ENCODE results near the gene IFNAR1.

DNA sequence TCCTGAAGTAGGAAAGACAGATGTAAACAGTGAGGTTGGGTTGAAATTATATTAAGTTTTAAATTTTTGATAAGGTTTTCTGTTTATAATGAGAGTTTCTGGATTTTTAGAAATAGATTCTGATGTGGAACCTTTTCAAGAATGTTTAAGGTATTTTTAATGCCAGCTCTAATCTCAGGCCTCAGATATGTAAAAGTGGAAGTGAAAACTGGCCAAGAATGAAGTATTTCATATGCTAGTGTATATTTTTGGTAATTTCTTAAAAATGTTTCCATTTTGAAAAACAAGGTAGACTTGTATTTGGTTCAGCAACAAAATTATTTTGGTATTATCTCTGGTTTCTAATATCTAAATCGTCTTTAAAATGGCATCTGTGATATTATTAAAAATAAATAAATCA is 14.4 kb downstream of the IFNAR1 start:
- TF ChIP-seq, protein P1, sequence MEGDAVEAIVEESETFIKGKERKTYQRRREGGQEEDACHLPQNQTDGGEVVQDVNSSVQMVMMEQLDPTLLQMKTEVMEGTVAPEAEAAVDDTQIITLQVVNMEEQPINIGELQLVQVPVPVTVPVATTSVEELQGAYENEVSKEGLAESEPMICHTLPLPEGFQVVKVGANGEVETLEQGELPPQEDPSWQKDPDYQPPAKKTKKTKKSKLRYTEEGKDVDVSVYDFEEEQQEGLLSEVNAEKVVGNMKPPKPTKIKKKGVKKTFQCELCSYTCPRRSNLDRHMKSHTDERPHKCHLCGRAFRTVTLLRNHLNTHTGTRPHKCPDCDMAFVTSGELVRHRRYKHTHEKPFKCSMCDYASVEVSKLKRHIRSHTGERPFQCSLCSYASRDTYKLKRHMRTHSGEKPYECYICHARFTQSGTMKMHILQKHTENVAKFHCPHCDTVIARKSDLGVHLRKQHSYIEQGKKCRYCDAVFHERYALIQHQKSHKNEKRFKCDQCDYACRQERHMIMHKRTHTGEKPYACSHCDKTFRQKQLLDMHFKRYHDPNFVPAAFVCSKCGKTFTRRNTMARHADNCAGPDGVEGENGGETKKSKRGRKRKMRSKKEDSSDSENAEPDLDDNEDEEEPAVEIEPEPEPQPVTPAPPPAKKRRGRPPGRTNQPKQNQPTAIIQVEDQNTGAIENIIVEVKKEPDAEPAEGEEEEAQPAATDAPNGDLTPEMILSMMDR (IDR thresholded peaks at IDR 0.05): no peak
- TF ChIP-seq EZH2 (IDR thresholded peaks at IDR 0.05; ENCODE audit: borderline replicate concordance, insufficient read depth, low read depth, low read length, poor library complexity, severe bottlenecking): no peak
